ENCODE data around the gene OR2L5.

The OR2L5 gene, protein sequence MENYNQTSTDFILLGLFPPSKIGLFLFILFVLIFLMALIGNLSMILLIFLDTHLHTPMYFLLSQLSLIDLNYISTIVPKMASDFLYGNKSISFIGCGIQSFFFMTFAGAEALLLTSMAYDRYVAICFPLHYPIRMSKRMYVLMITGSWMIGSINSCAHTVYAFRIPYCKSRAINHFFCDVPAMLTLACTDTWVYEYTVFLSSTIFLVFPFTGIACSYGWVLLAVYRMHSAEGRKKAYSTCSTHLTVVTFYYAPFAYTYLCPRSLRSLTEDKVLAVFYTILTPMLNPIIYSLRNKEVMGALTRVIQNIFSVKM

DNA sequence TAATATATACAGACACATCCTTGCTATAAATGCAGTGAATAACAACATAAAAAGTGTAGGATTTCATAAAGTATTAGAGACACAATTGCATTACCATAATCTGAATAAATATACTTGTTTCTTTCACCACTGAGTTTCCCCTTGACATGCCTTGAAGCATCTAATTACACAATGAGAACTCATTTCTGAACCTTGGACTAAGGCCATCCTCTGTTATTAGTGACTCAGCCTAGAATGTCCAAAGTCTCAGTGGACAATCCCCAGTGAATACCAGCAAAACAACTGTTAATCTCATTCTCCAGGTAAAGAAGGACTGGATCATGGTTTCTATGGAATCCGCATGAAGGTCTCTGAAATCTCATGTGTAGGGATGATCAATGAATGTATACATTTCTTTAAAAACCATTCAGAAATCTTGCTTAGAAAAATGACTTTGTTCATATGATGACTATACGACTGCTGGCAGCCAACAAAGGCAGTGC is at the start of gene OR2L5:
TSS of gene OR2L5 (plus strand) at position 432 of the 482 bp plus-strand sequence. CDS start 8,288 bp downstream, outside the sequence.
- no peak for DNase-seq

DNA sequence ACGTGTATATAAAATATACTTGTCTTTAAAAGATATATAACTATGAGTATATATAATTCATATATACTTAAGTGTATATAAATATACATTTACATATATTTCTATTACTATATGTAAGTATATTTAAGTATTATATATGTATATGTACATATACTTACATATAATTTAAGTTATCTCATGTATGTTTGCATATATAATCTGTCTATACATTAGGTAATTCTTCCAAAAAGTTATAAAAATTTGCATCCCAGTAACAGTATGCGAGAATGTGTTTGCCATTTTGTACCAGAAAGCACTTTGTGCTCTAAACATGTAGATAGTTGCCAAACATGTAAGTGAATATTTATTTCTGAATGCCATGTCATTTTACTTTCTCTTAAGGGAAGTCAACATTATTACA is 48.5 kb upstream of the OR2L5 start, which contains the start of gene OR2AK2:
TSS of gene OR2AK2 (plus strand) at position 301 of the 400 bp plus-strand sequence. CDS start 144 bp downstream, outside the sequence.
- no peak for DNase-seq

DNA sequence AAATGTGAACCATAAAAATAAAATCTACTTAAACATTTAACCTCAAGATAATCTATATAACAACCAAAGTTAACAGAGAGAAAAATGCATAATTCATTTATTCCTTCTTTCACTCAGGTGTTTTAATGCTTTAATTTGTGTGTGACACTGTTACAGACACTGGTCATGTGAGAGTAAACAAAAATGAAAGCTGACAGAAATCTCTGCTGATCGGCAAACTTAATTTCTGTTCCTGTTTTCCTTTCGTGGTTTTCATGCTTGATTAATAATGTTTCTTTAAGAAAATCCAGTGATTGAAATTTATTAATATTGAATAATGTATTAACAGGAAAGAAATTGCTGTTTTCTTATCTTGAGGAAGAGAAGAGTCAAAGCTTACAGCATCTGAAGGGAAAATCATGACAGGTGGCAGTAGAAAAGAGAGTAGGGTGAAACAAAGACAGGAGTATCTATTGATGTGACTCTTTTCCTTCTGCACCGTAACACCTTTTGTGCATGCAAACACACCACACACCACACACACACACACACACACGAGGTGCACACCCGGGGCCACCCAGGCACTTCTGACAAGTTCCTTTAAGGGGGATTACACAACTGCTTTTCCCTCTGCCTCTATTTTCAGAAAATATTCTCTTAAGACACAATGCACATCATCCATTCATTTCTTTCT is 46.8 kb upstream of the OR2L5 start:
- DNase-seq: no peak

DNA sequence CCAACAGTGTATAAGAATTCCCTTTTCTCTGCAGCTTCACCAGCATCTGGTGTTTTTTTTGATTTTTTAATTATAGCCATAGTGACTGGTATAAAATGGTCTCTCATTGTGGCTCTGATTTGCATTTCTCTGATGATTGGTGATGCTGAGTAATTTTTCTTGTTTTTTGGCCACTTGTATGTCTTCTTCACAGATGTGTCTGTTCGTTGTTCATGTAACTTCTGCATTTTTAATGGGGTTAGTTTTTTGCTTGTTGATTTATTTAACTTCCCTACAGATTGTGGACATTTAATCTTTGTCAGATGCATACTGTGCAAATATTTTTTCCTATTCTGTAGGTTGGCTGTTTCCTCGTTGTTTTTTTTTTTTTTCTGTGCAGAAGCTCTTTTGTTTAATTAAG is 20.5 kb upstream of the OR2L5 start:
- no peak for DNase-seq

DNA sequence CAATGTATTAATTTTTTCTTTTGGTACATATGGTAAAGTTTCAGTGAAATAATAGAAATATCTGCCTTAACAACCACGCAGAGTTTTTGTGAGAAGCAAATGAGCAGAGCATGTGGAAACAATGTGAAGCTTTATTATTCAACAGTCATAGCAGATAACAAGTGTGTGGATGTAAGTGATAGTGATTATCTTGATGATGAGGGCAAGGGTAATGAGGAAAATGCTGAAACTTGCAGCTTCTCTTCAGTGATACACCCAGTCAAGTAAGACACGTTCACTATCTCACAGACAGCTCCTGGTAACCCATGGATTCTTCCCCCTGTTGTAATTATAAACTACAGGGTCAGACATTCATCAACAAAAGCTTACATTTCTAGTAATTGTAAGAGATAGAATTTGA is 14.6 kb upstream of the OR2L5 start:
- DNase-seq: no peak

DNA sequence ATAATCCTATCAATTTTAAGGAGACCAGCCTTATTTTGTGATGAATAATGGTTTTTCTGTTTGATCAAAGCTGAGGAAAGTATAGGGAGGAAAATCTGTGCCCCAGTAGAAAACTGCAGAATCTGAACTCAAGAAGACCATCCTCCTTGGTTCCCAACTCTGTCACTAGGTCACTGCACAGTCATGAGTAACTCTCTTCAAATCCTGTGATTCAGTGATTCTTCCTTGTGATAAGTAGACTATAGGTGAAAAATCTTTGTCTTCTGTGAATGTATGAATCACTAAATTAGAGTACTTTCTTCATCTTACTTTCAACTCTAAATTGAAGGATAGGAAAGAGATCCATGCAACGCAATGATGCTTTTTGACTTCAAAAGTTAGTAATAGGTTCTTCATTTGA is 13.3 kb upstream of the OR2L5 start:
- DNase-seq: no peak

DNA sequence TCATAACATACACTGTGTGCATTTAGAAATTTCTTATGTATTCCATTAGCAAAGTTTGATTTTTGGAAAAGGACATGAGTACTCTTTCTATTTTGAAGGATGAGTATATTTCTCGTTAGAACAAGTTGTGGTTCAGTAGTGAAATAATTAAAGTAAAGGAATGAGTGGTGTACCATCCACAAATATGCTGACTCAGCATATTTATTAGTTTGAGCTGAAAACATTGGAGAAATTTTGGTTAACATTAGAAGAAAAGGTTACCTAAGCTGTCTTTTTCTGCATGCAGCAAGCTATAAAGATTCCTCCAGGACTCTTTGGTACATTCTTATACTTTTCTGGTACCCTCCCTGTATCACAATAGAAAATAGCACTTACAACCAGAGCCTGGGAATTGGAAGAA is 5.7 kb upstream of the OR2L5 start:
- no peak for DNase-seq

DNA sequence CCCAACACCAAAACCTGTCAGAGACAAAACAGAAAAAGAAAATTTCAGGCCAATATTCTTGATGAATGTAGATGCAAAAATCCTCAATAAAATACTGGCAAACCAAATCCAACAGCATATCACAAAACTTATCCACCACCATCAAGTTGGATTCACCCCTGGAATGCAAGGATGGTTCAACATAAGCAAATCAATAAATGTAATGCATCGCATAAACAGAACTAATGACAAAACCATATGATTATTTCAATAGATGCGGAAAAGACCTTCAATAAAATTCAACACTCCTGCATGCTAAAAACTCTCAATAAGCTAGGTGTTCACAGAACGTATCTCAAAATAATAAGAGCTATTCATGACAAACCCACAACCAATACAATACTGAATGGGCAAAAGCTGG is 3.8 kb upstream of the OR2L5 start:
- no peak for DNase-seq

DNA sequence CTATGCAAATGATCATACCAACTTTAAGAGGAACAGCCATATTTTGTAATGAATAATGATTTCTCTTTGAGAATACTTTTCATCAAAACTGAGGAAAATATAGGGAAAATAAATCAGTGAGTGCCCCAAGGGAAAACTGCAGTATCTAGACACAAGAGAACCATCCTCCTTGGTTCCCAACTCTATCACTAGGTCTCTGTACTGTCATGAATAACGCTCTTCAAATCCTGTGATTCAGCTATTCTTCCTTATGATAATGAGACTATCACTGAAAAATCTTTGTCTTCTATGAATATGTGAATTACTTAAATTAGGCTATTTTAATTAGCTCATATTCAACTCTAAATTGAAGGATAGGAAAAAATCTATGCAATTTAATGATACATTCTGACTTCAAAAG is 2.3 kb downstream of the OR2L5 start:
- DNase-seq: no peak

DNA sequence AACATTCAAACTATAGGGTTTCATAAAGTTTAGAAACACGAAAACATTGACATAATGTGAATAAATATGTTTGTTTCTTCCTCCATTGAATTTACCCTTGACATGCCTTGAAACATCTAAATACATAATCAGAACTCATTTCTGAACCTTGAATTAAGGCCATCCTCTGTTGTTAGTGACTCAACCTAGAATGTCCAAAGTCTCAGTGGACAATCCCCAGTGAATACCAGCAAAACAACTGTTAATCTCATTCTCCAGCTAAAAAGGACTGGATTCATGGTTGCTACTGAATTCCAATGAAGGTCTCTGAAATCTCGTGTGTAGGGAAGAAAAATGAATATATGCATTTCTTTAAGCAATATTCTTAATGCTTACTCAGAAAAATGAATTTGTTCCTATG is 16.3 kb downstream of the OR2L5 start, which contains the start of gene OR2L2:
TSS of gene OR2L2 (plus strand) at position 301 of the 400 bp plus-strand sequence. CDS start 8,198 bp downstream, outside the sequence.
- no peak for DNase-seq

DNA sequence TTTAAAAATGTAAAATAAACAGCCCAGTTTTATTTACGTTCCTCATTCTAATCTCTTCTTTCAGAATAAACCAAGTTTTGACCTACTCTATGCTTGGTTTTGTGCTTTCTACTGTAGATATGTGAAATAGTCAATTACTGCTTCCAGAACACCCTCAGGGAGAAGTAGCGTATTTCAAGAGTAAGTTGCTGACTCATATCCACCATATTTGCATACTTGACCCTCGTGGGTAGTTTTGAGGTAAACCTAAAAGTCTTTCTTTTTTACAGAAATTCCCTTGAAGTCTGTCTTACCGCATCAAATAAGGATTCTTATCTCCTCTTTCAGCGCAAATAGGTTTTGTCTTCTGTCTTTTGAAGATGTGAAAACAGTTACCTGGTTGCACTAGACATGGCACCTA is 31.7 kb downstream of the OR2L5 start:
- no peak for DNase-seq

DNA sequence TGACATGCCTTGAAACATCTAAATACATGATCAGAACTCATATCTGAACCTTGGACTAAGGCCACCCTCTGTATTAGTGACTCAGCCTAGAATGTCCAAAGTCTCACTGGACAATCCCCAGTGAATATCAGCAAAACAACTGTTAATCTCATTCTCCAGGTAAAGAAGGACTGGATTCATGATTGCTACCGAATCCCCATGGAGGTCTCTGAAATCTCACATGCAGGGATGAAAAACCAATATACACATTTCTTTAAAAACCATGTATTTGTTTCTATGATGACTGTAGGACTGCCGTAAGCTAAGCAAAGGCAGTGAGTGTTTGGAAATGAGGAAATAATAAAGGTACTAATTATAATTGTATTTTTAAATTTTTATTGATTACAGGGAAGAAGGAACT is 33.1 kb downstream of the OR2L5 start, which contains the start of gene OR2L3:
TSS of gene OR2L3 (plus strand) at position 301 of the 400 bp plus-strand sequence. CDS start 13,846 bp downstream, outside the sequence.
- no peak for DNase-seq

DNA sequence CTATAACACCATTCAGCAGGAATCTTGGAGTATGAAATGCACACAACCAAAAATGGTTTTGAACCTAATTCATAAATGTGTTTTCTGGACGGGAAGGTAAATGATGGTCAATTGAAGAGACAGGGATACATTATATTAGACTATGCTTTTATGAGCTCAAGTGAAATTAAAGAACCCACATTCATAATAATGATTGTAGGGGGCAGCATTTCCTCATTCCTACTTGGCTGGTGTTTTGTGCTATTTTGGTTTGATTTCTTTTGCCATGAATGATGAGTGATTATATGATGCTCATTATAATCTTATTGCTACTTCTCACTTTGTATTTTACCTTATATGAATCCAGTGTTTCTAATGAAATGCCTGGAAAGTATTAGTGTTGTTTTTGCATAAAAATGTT is 33.5 kb downstream of the OR2L5 start:
- no peak for DNase-seq

DNA sequence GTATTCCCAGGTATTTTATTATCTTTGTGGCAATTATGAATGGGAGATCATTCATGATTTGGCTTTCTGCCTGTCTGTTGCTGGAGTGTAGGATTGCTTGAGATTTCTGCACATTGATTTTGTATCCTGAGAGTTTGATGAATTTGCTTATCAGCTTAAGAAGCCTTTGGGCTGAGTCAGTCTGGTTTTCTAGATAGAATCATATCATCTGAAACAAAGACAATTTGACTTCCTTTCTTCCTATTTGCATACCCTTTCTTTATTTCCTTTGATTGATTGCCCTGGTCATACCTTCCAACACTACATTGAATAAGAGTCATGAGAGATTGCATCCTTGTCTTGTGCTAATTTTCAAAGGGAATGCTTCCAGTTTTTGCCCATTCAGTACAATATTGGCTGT is 41.2 kb downstream of the OR2L5 start:
- DNase-seq: no peak

DNA sequence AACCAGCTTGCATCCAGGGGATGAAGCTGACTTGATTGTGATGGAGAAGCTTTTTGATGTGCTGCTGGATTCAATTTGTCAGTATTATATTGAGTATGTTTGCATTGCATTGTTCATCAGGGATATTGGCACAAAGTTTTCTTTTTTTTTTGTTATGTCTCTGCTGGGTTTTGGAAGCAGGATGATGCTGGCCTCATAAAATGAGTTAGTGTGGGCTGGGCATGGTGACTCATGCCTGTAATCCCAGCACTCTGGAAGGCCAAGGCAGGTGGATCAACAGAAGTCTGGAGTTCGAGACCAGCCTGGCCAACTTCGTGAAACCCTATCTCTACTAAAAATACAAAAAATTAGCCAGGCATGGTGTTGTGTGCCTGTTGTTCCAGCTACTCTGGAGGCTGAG is 41.8 kb downstream of the OR2L5 start:
- no peak for DNase-seq

DNA sequence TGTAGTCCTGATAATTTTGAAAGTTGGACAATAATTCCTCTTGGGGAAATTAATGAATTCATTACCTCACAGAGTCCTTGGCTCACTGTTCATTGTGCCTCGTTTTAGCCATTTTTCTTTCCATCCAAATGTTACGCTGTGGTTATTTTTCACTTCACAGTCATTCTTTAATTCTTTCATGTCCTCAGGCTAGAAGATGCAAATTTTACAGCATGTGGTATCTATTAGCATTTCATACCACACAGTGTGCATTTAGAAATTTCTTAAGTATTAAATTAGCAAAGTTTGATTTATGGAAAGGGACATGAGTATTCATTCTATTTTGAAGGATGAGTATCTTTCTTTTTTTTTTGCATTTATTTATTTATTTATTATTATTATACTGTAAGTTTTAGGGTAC is 51.6 kb downstream of the OR2L5 start:
- no peak for DNase-seq

DNA sequence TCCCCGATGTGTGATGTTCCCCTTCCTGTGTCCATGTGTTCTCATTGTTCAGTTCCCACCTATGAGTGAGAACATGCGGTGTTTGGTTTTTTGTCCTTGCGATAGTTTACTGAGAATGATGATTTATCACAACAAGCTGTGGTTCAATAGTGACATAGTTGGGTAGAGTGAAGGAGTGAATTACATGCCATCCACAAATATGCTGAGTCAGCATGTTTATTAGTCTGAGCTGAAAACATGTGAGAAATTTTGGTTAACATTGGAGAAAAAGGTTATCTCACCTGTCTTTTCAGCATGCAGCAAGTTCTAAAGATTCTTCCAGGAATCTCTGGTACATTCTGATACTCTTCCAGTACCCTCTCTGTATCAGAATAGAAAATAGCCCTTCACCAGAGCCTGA is 52.1 kb downstream of the OR2L5 start:
- no peak for DNase-seq
